Caco-2 (cell line): ENCODE data around the gene FAM174A. TPM values are rescaled to one million over a fixed set of nuclear protein-coding genes. Genes with fewer than 3 reads are reported as not detected.

Experiments used
- BruUV-seq: library from RNA; stranded (reverse); fragments of 400-500 nt; replicated peaks from 2 replicates; lab custom pipeline; 2021; lab: Mats Ljungman, UMichigan
- CTCF ChIA-PET: fragments of 300-600 bp; sonication (Branson Sonifier 250); formaldehyde crosslinking; loops from one replicate; lab custom pipeline; 2022; ENCODE audit warnings: antibody characterized with exemption; lab: Charles Lee
- POLR2A ChIA-PET: fragments of 300-600 bp; sonication (Branson Sonifier 250); formaldehyde crosslinking; loops from one replicate; lab custom pipeline; 2022; ENCODE audit warnings: antibody characterized with exemption; lab: Charles Lee
- DNase-seq, 2 experiments: peaks; one replicate each; pipeline versions ENCODE4 v3.0.0 to v3.0.0-alpha.2; 2020 to 2022
- H3K27me3 ChIP-seq: replicated peaks from 2 replicates; pipeline ENCODE4 v1.6.0; 2011; ENCODE audit warnings: low read length; ENCODE audit not compliant: control insufficient read depth, insufficient read depth
- H3K36me3 ChIP-seq: 2 replicates; pipeline ENCODE4 v1.5.1; 2011; ENCODE audit warnings: low read length; ENCODE audit not compliant: control insufficient read depth, insufficient read depth
- H3K4me1 ChIP-seq: fragments of 250-450 bp; sonication (Bioruptor Pico); 2 replicates; pipeline ENCODE4 v1.5.1; 2020; ENCODE audit warnings: mild to moderate bottlenecking
- H3K4me3 ChIP-seq: 2 replicates; pipeline ENCODE4 v1.5.1; 2011; ENCODE audit warnings: low read depth, mild to moderate bottlenecking, control low read depth, low read length
- H3K9me3 ChIP-seq: fragments of 250-450 bp; sonication (Bioruptor Pico); 2 replicates; pipeline ENCODE4 v1.5.1; 2020; ENCODE audit warnings: mild to moderate bottlenecking, moderate library complexity
- H3K27ac Mint-ChIP-seq: one replicate; pipeline ENCODE4 v1.8.0; 2022; ENCODE audit warnings: mixed read lengths; ENCODE audit not compliant: unreplicated experiment
- H3K27me3 Mint-ChIP-seq: one replicate; pipeline ENCODE4 v1.8.0; 2022; ENCODE audit warnings: mixed read lengths; ENCODE audit not compliant: insufficient read depth, unreplicated experiment
- H3K36me3 Mint-ChIP-seq: one replicate; pipeline ENCODE4 v1.8.0; 2022; ENCODE audit warnings: mild to moderate bottlenecking, mixed read lengths; ENCODE audit not compliant: insufficient read depth, unreplicated experiment
- H3K4me1 Mint-ChIP-seq: one replicate; pipeline ENCODE4 v1.8.0; 2022; ENCODE audit warnings: low read depth, mixed read lengths; ENCODE audit not compliant: unreplicated experiment
- H3K4me3 Mint-ChIP-seq: one replicate; pipeline ENCODE4 v1.8.0; 2022; ENCODE audit warnings: mild to moderate bottlenecking, moderate library complexity, mixed read lengths; ENCODE audit not compliant: unreplicated experiment
- H3K9me3 Mint-ChIP-seq: one replicate; pipeline ENCODE4 v1.8.0; 2022; ENCODE audit warnings: mixed read lengths; ENCODE audit not compliant: unreplicated experiment
- intact Hi-C: fragments of 100-400 bp; cut with micrococcal nuclease; formaldehyde crosslinking; loops from one replicate; pipeline ENCODE4 v1.10.0; 2022; ENCODE audit not compliant: unreplicated experiment
- total RNA-seq: library from RNA; stranded (reverse); gene quantifications from 2 replicates; pipeline ENCODE4 v1.2.3, GENCODE V29; 2022
- TF ChIP-seq, protein P1 (sequence below), 2 experiments: fragments of 200-600 bp in 1 of 2; IDR thresholded peaks; 1 replicate in 1 of 2; 2 replicates in 1 of 2; pipeline versions ENCODE4 v1.5.1 to v1.8.0; 2011 to 2022; ENCODE audit warnings: antibody characterized with exemption in 1 of 2, control low read depth in 1 of 2, inconsistent platforms in 1 of 2, low read depth in 1 of 2, low read length in 1 of 2, mild to moderate bottlenecking in 1 of 2, moderate library complexity in 1 of 2; ENCODE audit not compliant: insufficient read depth in 1 of 2, severe bottlenecking in 1 of 2, unreplicated experiment in 1 of 2

Gene FAM174A
- total RNA-seq, 1 experiment from 2014 or later = 4.3 TPM

DNA sequence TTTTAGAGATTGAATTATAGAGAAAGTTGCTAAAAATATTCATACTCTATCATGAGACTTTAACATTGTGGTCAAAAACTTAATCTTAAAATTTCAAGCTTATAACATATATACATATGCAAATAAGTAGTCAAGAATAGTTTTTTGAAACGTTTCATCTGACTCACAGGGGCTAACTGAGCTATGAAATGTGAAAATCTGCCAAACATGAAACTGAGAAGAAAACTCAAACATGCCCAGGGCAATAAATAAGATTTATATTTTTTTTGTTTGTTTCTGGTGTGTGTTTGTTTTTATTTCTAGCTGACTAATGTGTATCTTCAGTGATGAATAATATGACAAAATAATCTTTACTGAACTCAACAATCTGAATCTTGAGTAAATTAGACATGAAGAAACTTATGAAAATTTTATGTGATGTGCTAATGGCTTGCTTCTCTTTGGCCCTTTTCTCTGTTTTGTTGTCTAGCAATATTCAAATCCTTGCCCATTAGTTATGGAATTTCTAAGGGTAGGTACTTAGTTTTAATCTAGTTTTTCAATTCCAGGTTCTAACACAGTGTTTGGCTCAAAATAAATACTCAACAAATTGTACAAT is 99.9 kb downstream of the FAM174A start:
- no peak overlapping the region for H3K4me3 Mint-ChIP-seq
- ChIA-PET POLR2A (no interaction called here), CTCF (no interaction called here)
- H3K27me3 Mint-ChIP-seq = no peaks in the 10 kb centered on the region
- DNase-seq = no peak
- TF ChIP-seq, protein P1, sequence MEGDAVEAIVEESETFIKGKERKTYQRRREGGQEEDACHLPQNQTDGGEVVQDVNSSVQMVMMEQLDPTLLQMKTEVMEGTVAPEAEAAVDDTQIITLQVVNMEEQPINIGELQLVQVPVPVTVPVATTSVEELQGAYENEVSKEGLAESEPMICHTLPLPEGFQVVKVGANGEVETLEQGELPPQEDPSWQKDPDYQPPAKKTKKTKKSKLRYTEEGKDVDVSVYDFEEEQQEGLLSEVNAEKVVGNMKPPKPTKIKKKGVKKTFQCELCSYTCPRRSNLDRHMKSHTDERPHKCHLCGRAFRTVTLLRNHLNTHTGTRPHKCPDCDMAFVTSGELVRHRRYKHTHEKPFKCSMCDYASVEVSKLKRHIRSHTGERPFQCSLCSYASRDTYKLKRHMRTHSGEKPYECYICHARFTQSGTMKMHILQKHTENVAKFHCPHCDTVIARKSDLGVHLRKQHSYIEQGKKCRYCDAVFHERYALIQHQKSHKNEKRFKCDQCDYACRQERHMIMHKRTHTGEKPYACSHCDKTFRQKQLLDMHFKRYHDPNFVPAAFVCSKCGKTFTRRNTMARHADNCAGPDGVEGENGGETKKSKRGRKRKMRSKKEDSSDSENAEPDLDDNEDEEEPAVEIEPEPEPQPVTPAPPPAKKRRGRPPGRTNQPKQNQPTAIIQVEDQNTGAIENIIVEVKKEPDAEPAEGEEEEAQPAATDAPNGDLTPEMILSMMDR (IDR thresholded peaks at IDR 0.05; ENCODE audit: insufficient read depth in 1 of 2, low read depth in 1 of 2, low read length in 1 of 2, severe bottlenecking in 1 of 2, unreplicated experiment in 1 of 2) = no peak
- H3K4me1 Mint-ChIP-seq = no peaks in the 10 kb centered on the region
- H3K36me3 Mint-ChIP-seq = no peaks in the 10 kb centered on the region
- no peaks in the 10 kb centered on the region for H3K27me3 ChIP-seq
- no peak overlapping the region for H3K4me3 ChIP-seq
- H3K9me3 Mint-ChIP-seq = no peaks in the 10 kb centered on the region
- no peaks in the 10 kb centered on the region for H3K4me1 ChIP-seq
- no peaks in the 10 kb centered on the region for H3K36me3 ChIP-seq
- intact Hi-C loops = no loop called here
- H3K9me3 ChIP-seq = no peaks in the 10 kb centered on the region
- H3K27ac Mint-ChIP-seq = no peak overlapping the region
- BruUV-seq = no TSS peak
